DND-41 (cell line): ENCODE data around the gene HPS1.

Source experiments
- ATAC-seq: fragments of 200-7000 bp; cut with Tn5 transposase; 3 replicates; pipeline ENCODE4 v1.9.1; 2021; ENCODE audit warnings: low read depth; ENCODE audit not compliant: insufficient read depth
- DNase-seq: peaks from one replicate; pipeline ENCODE4 v3.0.0-alpha.2; 2020
- H2AFZ ChIP-seq: 2 replicates; pipeline ENCODE4 v1.6.0; 2012; ENCODE audit warnings: low read depth, low read length
- H3K27ac ChIP-seq: 2 replicates; pipeline ENCODE4 v1.5.1; 2012; ENCODE audit warnings: low read length, inconsistent platforms
- H3K27me3 ChIP-seq: fragments of 200-600 bp; sonication (generic); 2 replicates; pipeline ENCODE4 v1.6.0; 2012; ENCODE audit warnings: low read length, mild to moderate bottlenecking, inconsistent platforms; ENCODE audit not compliant: insufficient read depth, poor library complexity
- H3K36me3 ChIP-seq: 2 replicates; pipeline ENCODE4 v1.5.1; 2012; ENCODE audit warnings: low read length, inconsistent platforms; ENCODE audit not compliant: insufficient read depth
- H3K4me1 ChIP-seq: 2 replicates; pipeline ENCODE4 v1.5.1; 2012; ENCODE audit warnings: mild to moderate bottlenecking, low read length; ENCODE audit not compliant: insufficient read depth
- H3K4me2 ChIP-seq: 2 replicates; pipeline ENCODE4 v1.6.0; 2012; ENCODE audit warnings: mild to moderate bottlenecking, moderate library complexity, low read length, inconsistent platforms; ENCODE audit not compliant: insufficient read depth
- H3K4me3 ChIP-seq, 2 experiments: fragments of 200-600 bp in 1 of 2; shearing (Covaris generic) in 1 of 2; 2 replicates each; pipeline ENCODE4 v1.5.1; 2012 to 2016; ENCODE audit warnings: inconsistent platforms in 2 of 2, low read length in 2 of 2, mild to moderate bottlenecking in 2 of 2, low read depth in 1 of 2, moderate library complexity in 1 of 2
- H3K79me2 ChIP-seq: 2 replicates; pipeline ENCODE4 v1.6.0; 2012; ENCODE audit warnings: low read length, inconsistent platforms; ENCODE audit not compliant: insufficient read depth
- H3K9ac ChIP-seq: 2 replicates; pipeline ENCODE4 v1.6.0; 2012; ENCODE audit warnings: low read depth, mild to moderate bottlenecking, inconsistent platforms, low read length, moderate library complexity
- H3K9me3 ChIP-seq: 2 replicates; pipeline ENCODE4 v1.5.1; 2012; ENCODE audit warnings: low read length, moderate library complexity, mild to moderate bottlenecking, inconsistent platforms; ENCODE audit not compliant: insufficient read depth, severe bottlenecking
- H4K20me1 ChIP-seq: 2 replicates; pipeline ENCODE4 v1.6.0; 2012; ENCODE audit warnings: low read length; ENCODE audit not compliant: insufficient read depth
- EZH2 ChIP-seq: IDR thresholded peaks from 3 replicates; pipeline ENCODE4 v1.6.1; 2012; ENCODE audit warnings: borderline replicate concordance, low read depth, mild to moderate bottlenecking, moderate library complexity, low read length, inconsistent platforms; ENCODE audit not compliant: severe bottlenecking
- TF ChIP-seq, protein P1 (sequence below): IDR thresholded peaks from 2 replicates; pipeline ENCODE4 v1.5.1; 2012; ENCODE audit warnings: borderline replicate concordance, low read length, moderate library complexity, mild to moderate bottlenecking; ENCODE audit not compliant: poor library complexity, severe bottlenecking; ENCODE audit errors: extremely low read depth

HPS1 gene

GRCh38 chr10:98460837-98461499, 14.2 kb upstream of the HPS1 start:
- Histone ChIP-seq H2AFZ (no peak overlapping the region), H3K9me3 (no peaks in the 10 kb centered on the region), H3K27me3 (peaks cover 20% of the 10 kb centered on the region), H3K4me1 (no peaks in the 10 kb centered on the region), H3K79me2 (no peaks in the 10 kb centered on the region), H4K20me1 (no peaks in the 10 kb centered on the region), H3K4me3 (no peak overlapping the region), H3K36me3 (no peaks in the 10 kb centered on the region), H3K27ac (no peak overlapping the region), H3K4me2 (no peak overlapping the region), H3K9ac (no peak overlapping the region)
- no peak for TF ChIP-seq EZH2
- TF ChIP-seq, protein P1, sequence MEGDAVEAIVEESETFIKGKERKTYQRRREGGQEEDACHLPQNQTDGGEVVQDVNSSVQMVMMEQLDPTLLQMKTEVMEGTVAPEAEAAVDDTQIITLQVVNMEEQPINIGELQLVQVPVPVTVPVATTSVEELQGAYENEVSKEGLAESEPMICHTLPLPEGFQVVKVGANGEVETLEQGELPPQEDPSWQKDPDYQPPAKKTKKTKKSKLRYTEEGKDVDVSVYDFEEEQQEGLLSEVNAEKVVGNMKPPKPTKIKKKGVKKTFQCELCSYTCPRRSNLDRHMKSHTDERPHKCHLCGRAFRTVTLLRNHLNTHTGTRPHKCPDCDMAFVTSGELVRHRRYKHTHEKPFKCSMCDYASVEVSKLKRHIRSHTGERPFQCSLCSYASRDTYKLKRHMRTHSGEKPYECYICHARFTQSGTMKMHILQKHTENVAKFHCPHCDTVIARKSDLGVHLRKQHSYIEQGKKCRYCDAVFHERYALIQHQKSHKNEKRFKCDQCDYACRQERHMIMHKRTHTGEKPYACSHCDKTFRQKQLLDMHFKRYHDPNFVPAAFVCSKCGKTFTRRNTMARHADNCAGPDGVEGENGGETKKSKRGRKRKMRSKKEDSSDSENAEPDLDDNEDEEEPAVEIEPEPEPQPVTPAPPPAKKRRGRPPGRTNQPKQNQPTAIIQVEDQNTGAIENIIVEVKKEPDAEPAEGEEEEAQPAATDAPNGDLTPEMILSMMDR: no peak
- DNase-seq: no peak
- no peak for ATAC-seq

- Histone ChIP-seq H3K9ac (no peak overlapping the region), H3K36me3 (no peaks in the 10 kb centered on the region), H3K9me3 (no peaks in the 10 kb centered on the region), H2AFZ (no peak overlapping the region), H3K79me2 (no peaks in the 10 kb centered on the region), H3K4me2 (no peak overlapping the region), H3K27me3 (peaks cover 14% of the 10 kb centered on the region), H3K4me1 (no peaks in the 10 kb centered on the region), H3K27ac (no peak overlapping the region), H4K20me1 (no peaks in the 10 kb centered on the region), H3K4me3 (no peak overlapping the region)
- ATAC-seq (no peak), DNase-seq (no peak)
- no peak for TF ChIP-seq EZH2
- TF ChIP-seq, protein P1: no peak
These were observed 12.4 kb upstream of the HPS1 start for GRCh38 chr10:98458809-98459784.

DNA sequence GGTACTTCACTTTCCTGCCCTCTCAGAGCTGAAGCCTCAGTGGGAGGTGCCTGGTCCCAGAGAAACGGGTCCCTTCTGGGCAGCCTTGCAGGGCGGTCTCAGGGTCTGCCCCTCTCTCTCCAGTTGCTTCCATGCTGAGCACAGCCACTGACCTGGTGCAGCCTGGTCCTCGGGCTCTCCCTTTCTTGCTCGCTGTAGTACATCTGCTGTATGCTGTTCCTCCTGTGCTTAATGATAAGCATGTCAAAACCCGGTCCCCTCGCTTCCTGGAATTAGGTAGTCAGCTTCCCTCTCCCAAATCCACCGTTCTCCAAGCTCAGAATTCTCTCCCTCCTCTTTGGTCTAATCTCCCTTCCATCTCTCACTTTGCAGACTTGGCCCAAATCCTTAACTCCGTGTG, 11.0 kb upstream of the HPS1 start:
- DNase-seq: no peak
- Histone ChIP-seq H3K27me3 (peaks cover 14% of the 10 kb centered on the region), H2AFZ (no peak overlapping the region), H3K4me1 (no peaks in the 10 kb centered on the region), H4K20me1 (no peaks in the 10 kb centered on the region), H3K36me3 (no peaks in the 10 kb centered on the region), H3K4me3 (no peak overlapping the region), H3K27ac (no peak overlapping the region), H3K4me2 (no peak overlapping the region), H3K9ac (no peak overlapping the region), H3K79me2 (no peaks in the 10 kb centered on the region), H3K9me3 (no peaks in the 10 kb centered on the region)
- TF ChIP-seq EZH2: no peak
- TF ChIP-seq, protein P1: no peak
- no peak for ATAC-seq
